ENCODE data around the gene RNASE7. TPM values are rescaled to one million over a fixed set of nuclear protein-coding genes. Genes with fewer than 3 reads are reported as not detected.
"Not testable (repeated sequence)": the region's sequence is repeated elsewhere in the genome, so short reads cannot be mapped to it uniquely, and the experiment has no call there.

RNASE7 gene
- polyA plus RNA-seq (2013, experiment 1 of 2; ENCODE audit: insufficient read length) = not detected
- polyA plus RNA-seq (2013, experiment 2 of 2; ENCODE audit: insufficient read length) = not detected

- peak; percentile 20 for DNase-seq
Observed at GRCh38 chr14:21041676-21042433, at the start of gene RNASE7. TSS of gene RNASE7 (plus strand) at chr14:21042362. CDS start at chr14:21042993, 631 bp downstream.

GRCh38 chr14:20996521-20996920 is 45.6 kb upstream of the RNASE7 start:
- DNase-seq = no peak

- DNase-seq = no peak
Observed at GRCh38 chr14:20997115-20997514, 45.0 kb upstream of the RNASE7 start.

GRCh38 chr14:20997564-20997963 is 44.6 kb upstream of the RNASE7 start:
- DNase-seq = no peak

- no peak for DNase-seq
Observed at GRCh38 chr14:20998139-20998538, 44.0 kb upstream of the RNASE7 start.

- DNase-seq = peak; percentile 63
Observed at GRCh38 chr14:20998674-20999366, 43.3 kb upstream of the RNASE7 start, which contains the start of gene SLC39A2. TSS of gene SLC39A2 (plus strand) at chr14:20999293. CDS start at chr14:20999447, 154 bp downstream.

- no peak for DNase-seq
Observed at GRCh38 chr14:20999591-20999990, 42.6 kb upstream of the RNASE7 start.

GRCh38 chr14:21001218-21001617 is 40.9 kb upstream of the RNASE7 start:
- no peak for DNase-seq

- DNase-seq = no peak
Observed at GRCh38 chr14:21003788-21004346, 38.3 kb upstream of the RNASE7 start.

- not testable (repeated sequence) for DNase-seq
Observed at GRCh38 chr14:21009721-21010120, 32.4 kb upstream of the RNASE7 start.

GRCh38 chr14:21011136-21011535 is 31.0 kb upstream of the RNASE7 start:
- DNase-seq = no peak

GRCh38 chr14:21014761-21015190 is 27.4 kb upstream of the RNASE7 start:
- DNase-seq = peak; percentile 77

- no peak for DNase-seq
Observed at GRCh38 chr14:21015312-21015711, 26.9 kb upstream of the RNASE7 start.

- no peak for DNase-seq
Observed at GRCh38 chr14:21016413-21017190, 25.6 kb upstream of the RNASE7 start.

GRCh38 chr14:21017528-21018245 is 24.5 kb upstream of the RNASE7 start:
- DNase-seq = no peak

GRCh38 chr14:21018286-21018685 is 23.9 kb upstream of the RNASE7 start:
- DNase-seq = no peak

- no peak for DNase-seq
Observed at GRCh38 chr14:21018781-21019180, 23.4 kb upstream of the RNASE7 start.

GRCh38 chr14:21019366-21019765 is 22.8 kb upstream of the RNASE7 start:
- DNase-seq = peak; percentile 54

GRCh38 chr14:21020977-21021545 is 21.1 kb upstream of the RNASE7 start:
- DNase-seq = no peak

GRCh38 chr14:21022686-21023085 is 19.5 kb upstream of the RNASE7 start:
- DNase-seq = no peak

GRCh38 chr14:21023174-21023573 is 19.0 kb upstream of the RNASE7 start:
- no peak for DNase-seq
